ENCODE results near the gene PPP1R14C. TPM values are rescaled to one million over a fixed set of nuclear protein-coding genes. Genes with fewer than 3 reads are reported as not detected.

PPP1R14C gene
- total RNA-seq, 1 donor from 2014 or later: 0.46 TPM

DNA sequence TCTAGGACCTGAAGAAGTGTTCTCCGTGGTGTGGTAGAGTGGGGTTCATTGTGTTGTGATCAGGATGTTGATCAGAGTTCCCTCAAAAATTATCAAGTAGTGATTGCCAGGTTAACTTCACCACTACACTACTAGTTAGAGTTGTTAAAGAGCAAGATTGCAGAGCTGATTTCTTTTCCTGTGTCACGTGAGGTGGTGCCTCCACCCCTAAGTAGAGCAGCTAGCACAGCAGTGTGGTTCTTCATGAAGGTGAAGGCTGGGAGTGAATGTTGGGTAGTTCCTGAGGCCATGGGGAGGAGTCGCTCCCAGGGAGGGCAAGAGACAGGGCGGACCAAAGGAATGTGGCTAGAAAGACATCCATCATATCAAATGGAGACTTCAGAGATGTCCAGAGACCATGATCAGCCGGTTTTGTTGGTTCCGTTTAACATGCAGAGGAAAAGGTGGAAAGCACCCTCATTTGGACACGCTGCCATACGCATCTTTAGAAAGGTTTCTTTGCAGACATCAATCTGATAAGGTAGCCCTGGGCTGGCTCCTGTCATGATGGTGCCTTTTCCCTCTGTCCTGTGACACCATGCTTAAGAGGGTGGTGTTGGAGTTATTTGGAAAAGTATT lies 146.7 kb downstream of the PPP1R14C start:
- H3K4me3 Mint-ChIP-seq (ENCODE audit: unreplicated experiment): no peak overlapping the region
- no peaks in the 10 kb centered on the region for H3K9me3 Mint-ChIP-seq (ENCODE audit: unreplicated experiment)
- TF ChIP-seq, protein P1, sequence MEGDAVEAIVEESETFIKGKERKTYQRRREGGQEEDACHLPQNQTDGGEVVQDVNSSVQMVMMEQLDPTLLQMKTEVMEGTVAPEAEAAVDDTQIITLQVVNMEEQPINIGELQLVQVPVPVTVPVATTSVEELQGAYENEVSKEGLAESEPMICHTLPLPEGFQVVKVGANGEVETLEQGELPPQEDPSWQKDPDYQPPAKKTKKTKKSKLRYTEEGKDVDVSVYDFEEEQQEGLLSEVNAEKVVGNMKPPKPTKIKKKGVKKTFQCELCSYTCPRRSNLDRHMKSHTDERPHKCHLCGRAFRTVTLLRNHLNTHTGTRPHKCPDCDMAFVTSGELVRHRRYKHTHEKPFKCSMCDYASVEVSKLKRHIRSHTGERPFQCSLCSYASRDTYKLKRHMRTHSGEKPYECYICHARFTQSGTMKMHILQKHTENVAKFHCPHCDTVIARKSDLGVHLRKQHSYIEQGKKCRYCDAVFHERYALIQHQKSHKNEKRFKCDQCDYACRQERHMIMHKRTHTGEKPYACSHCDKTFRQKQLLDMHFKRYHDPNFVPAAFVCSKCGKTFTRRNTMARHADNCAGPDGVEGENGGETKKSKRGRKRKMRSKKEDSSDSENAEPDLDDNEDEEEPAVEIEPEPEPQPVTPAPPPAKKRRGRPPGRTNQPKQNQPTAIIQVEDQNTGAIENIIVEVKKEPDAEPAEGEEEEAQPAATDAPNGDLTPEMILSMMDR (IDR thresholded peaks at IDR 0.05): no peak
- peaks cover 3% of the 10 kb centered on the region for H3K4me1 Mint-ChIP-seq (ENCODE audit: unreplicated experiment)
- no peak overlapping the region for H3K27ac Mint-ChIP-seq (ENCODE audit: unreplicated experiment)
- no peak for DNase-seq (ENCODE audit: extremely low spot score, unreplicated experiment)
- H3K27me3 Mint-ChIP-seq (ENCODE audit: unreplicated experiment): peaks cover 20% of the 10 kb centered on the region
- no peaks in the 10 kb centered on the region for H3K36me3 Mint-ChIP-seq (ENCODE audit: unreplicated experiment)

DNA sequence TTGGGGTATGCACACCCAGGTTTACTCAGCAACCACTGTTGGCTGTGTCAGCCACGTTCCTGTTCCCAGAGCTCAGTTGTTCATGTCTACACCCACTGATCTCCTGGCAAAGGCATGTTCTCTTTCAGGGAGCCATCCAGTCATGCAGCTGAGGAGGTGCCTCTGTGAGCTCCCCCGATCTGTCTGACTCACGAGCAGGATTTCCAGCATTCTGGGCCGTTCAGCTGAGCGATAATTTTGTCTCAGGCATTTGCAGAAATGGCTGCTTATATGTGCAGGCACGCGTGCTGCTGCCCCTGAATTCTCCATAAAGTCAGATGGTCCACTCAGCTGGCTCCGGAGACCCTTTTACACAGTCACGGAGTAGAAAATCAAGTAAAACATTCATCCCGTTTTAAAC lies 147.6 kb downstream of the PPP1R14C start:
- H3K27ac Mint-ChIP-seq (ENCODE audit: unreplicated experiment): no peak overlapping the region
- no peak overlapping the region for H3K4me3 Mint-ChIP-seq (ENCODE audit: unreplicated experiment)
- no peaks in the 10 kb centered on the region for H3K36me3 Mint-ChIP-seq (ENCODE audit: unreplicated experiment)
- H3K4me1 Mint-ChIP-seq (ENCODE audit: unreplicated experiment): peaks cover 3% of the 10 kb centered on the region
- H3K27me3 Mint-ChIP-seq (ENCODE audit: unreplicated experiment): peaks cover 15% of the 10 kb centered on the region
- DNase-seq (ENCODE audit: extremely low spot score, unreplicated experiment): no peak
- no peaks in the 10 kb centered on the region for H3K9me3 Mint-ChIP-seq (ENCODE audit: unreplicated experiment)
- TF ChIP-seq, protein P1 (IDR thresholded peaks at IDR 0.05): no peak

DNA sequence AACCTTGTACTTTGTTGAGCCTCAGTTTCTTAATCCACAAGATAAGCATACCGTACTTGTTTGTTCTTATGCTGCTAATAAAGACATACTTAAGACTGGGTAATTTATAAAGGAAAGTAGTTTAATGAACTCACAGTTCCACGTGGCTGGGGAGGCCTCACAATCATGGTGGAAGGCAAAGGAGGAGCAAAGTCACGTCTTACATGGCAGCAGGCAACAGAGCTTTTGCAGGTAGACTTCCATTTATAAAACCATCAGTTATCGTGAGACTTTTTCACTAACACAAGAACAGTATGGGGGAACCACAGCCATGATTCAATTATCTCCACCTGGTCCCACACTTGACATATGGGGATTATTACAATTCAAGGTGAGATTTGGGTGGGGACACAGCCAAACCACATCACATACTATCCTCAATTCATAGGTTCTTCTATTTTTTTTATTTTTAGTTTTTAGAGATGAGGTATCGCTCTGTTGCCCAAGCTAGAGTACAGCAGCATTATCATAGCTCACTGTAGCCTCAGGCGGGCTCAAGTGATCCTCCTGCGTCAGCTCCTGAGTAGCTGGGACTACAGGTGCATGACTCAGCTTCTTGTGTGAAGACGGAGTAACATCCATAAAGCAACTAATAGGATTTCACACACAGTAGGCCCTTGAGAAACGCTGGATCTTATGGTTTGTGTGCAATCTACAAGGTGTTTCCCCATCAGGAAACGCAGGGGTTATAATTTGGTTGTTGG lies 149.3 kb downstream of the PPP1R14C start:
- H3K4me3 Mint-ChIP-seq (ENCODE audit: unreplicated experiment): no peak overlapping the region
- no peak overlapping the region for H3K27ac Mint-ChIP-seq (ENCODE audit: unreplicated experiment)
- H3K4me1 Mint-ChIP-seq (ENCODE audit: unreplicated experiment): peaks cover 3% of the 10 kb centered on the region
- TF ChIP-seq, protein P1 (IDR thresholded peaks at IDR 0.05): no peak
- no peaks in the 10 kb centered on the region for H3K36me3 Mint-ChIP-seq (ENCODE audit: unreplicated experiment)
- H3K9me3 Mint-ChIP-seq (ENCODE audit: unreplicated experiment): peaks cover 4% of the 10 kb centered on the region
- no peak for DNase-seq (ENCODE audit: extremely low spot score, unreplicated experiment)
- H3K27me3 Mint-ChIP-seq (ENCODE audit: unreplicated experiment): peaks cover 6% of the 10 kb centered on the region

DNA sequence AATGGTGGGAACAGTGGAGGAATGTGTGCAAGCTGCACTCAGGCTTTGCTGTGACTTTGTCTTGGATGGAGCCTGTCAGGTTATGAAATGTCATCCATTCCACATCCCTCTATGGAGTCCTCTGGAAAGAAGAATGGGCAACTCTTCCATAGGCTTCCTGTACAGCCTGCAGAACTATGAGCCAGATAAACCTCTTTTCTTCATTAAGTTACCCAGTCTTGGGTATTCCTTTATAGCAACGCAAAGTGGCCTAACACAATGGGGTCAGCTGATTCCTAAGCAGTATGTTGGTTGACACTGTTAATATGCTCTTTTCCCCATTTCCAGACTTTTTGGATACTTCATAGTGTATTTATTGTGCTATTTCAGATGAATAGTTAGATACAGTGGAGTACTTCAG lies 150.2 kb downstream of the PPP1R14C start:
- no peak overlapping the region for H3K27ac Mint-ChIP-seq (ENCODE audit: unreplicated experiment)
- peaks cover 6% of the 10 kb centered on the region for H3K27me3 Mint-ChIP-seq (ENCODE audit: unreplicated experiment)

More for the DNA sequence above, 150.2 kb downstream of the PPP1R14C start:
- Mint-ChIP-seq H3K9me3 (ENCODE audit: unreplicated experiment) (peaks cover 9% of the 10 kb centered on the region), H3K36me3 (ENCODE audit: unreplicated experiment) (peaks cover 5% of the 10 kb centered on the region), H3K4me3 (ENCODE audit: unreplicated experiment) (no peak overlapping the region), H3K4me1 (ENCODE audit: unreplicated experiment) (peaks cover 3% of the 10 kb centered on the region)
- TF ChIP-seq, protein P1 (IDR thresholded peaks at IDR 0.05): no peak
- DNase-seq (ENCODE audit: extremely low spot score, unreplicated experiment): no peak
